Endothelial cell (in vitro differentiated cells): ENCODE measurements around the gene RRM2. TPM values are rescaled to one million over a fixed set of nuclear protein-coding genes. Genes with fewer than 3 reads are reported as not detected.

Experiments used
- DNase-seq: peaks from one replicate; pipeline ENCODE4 v3.0.0; 2021; ENCODE audit warnings: low spot score
- H3K27ac Mint-ChIP-seq: one replicate; pipeline ENCODE4 v1.8.0; 2021; ENCODE audit warnings: mixed read lengths, inconsistent platforms; ENCODE audit not compliant: unreplicated experiment
- H3K27me3 Mint-ChIP-seq: one replicate; pipeline ENCODE4 v1.8.0; 2021; ENCODE audit warnings: mild to moderate bottlenecking, moderate library complexity, mixed read lengths, inconsistent platforms; ENCODE audit not compliant: unreplicated experiment
- H3K36me3 Mint-ChIP-seq: one replicate; pipeline ENCODE4 v1.8.0; 2021; ENCODE audit warnings: mild to moderate bottlenecking, low read depth, mixed read lengths, inconsistent platforms; ENCODE audit not compliant: unreplicated experiment
- H3K4me1 Mint-ChIP-seq: one replicate; pipeline ENCODE4 v1.8.0; 2021; ENCODE audit warnings: mild to moderate bottlenecking, mixed read lengths, inconsistent platforms; ENCODE audit not compliant: unreplicated experiment
- H3K4me3 Mint-ChIP-seq: one replicate; pipeline ENCODE4 v1.8.0; 2021; ENCODE audit warnings: mild to moderate bottlenecking, mixed read lengths, inconsistent platforms; ENCODE audit not compliant: unreplicated experiment
- H3K9me3 Mint-ChIP-seq: one replicate; pipeline ENCODE4 v1.8.0; 2021; ENCODE audit warnings: mixed read lengths, inconsistent platforms; ENCODE audit not compliant: unreplicated experiment
- total RNA-seq: library from RNA; stranded (reverse); fragmentation: NEBNext Ultra II Directional; extraction: Animal tissue kit (Norgen Biotek cat#: 25700); gene quantifications from one replicate; pipeline ENCODE4 v1.2.1, GENCODE V29; 2021; ENCODE audit not compliant: unreplicated experiment
- TF ChIP-seq, protein P1 (sequence below): fragments of 200-600 bp; sonication (generic); IDR thresholded peaks from one replicate; pipeline ENCODE4 v1.5.0; 2021; ENCODE audit warnings: antibody characterized with exemption; ENCODE audit not compliant: unreplicated experiment

Gene RRM2
- total RNA-seq, 1 donor from 2014 or later: 18.7 TPM

GRCh38 chr2:10080536-10081304 lies 41.8 kb upstream of the RRM2 start:
- TF ChIP-seq, protein P1, sequence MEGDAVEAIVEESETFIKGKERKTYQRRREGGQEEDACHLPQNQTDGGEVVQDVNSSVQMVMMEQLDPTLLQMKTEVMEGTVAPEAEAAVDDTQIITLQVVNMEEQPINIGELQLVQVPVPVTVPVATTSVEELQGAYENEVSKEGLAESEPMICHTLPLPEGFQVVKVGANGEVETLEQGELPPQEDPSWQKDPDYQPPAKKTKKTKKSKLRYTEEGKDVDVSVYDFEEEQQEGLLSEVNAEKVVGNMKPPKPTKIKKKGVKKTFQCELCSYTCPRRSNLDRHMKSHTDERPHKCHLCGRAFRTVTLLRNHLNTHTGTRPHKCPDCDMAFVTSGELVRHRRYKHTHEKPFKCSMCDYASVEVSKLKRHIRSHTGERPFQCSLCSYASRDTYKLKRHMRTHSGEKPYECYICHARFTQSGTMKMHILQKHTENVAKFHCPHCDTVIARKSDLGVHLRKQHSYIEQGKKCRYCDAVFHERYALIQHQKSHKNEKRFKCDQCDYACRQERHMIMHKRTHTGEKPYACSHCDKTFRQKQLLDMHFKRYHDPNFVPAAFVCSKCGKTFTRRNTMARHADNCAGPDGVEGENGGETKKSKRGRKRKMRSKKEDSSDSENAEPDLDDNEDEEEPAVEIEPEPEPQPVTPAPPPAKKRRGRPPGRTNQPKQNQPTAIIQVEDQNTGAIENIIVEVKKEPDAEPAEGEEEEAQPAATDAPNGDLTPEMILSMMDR: no peak
- Mint-ChIP-seq H3K27ac (peak overlapping the region; percentile 85), H3K36me3 (no peaks in the 10 kb centered on the region), H3K4me3 (peak overlapping the region; percentile 88), H3K9me3 (no peaks in the 10 kb centered on the region), H3K4me1 (peaks cover 6% of the 10 kb centered on the region), H3K27me3 (peaks cover 18% of the 10 kb centered on the region)
- peak; percentile 36 for DNase-seq

DNA sequence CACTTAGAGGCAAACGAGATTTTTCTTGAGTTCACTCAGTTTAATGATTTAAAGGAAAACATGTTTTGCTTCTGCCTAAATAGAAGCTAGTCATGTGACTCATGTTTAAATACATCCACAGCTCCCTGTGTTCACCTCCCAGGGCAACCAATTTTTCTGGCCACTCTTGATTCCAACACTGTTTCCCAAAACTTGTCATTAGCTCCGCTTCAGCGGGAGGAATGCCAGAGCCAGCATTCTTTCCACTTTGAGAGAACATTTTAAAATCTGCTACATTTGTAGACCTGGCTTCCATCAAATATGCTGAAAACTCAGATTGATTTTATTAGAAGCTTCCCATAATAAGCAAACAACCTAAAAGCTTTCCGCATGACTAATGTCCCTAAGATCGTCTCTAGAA lies 39.5 kb upstream of the RRM2 start:
- TF ChIP-seq, protein P1: no peak
- H3K27ac Mint-ChIP-seq: no peak overlapping the region
- no peak for DNase-seq
- no peaks in the 10 kb centered on the region for H3K36me3 Mint-ChIP-seq
- no peaks in the 10 kb centered on the region for H3K9me3 Mint-ChIP-seq
- no peak overlapping the region for H3K4me3 Mint-ChIP-seq
- H3K27me3 Mint-ChIP-seq: peaks cover 17% of the 10 kb centered on the region
- H3K4me1 Mint-ChIP-seq: peaks cover 6% of the 10 kb centered on the region

- no peak overlapping the region for H3K4me3 Mint-ChIP-seq
- TF ChIP-seq, protein P1: no peak
- H3K36me3 Mint-ChIP-seq: no peaks in the 10 kb centered on the region
- no peak overlapping the region for H3K27ac Mint-ChIP-seq
- no peaks in the 10 kb centered on the region for H3K9me3 Mint-ChIP-seq
- DNase-seq: no peak
- H3K4me1 Mint-ChIP-seq: peaks cover 6% of the 10 kb centered on the region
- H3K27me3 Mint-ChIP-seq: peaks cover 15% of the 10 kb centered on the region
These were observed 38.8 kb upstream of the RRM2 start for GRCh38 chr2:10083692-10084211.

- Mint-ChIP-seq H3K27ac (no peak overlapping the region), H3K4me3 (no peak overlapping the region), H3K9me3 (no peaks in the 10 kb centered on the region), H3K27me3 (peaks cover 13% of the 10 kb centered on the region), H3K36me3 (no peaks in the 10 kb centered on the region), H3K4me1 (peaks cover 4% of the 10 kb centered on the region)
- DNase-seq: no peak
- TF ChIP-seq, protein P1: no peak
These were observed 38.2 kb upstream of the RRM2 start for GRCh38 chr2:10084223-10084865.
